GM19023 (cell line): ENCODE measurements around the gene C10orf71.

Experiments
- ATAC-seq: cut with Tn5 transposase; IDR thresholded peaks from one replicate; pipeline ENCODE4 v1.9.1; 2021; ENCODE audit warnings: mild to moderate bottlenecking, moderate library complexity; ENCODE audit not compliant: unreplicated experiment

C10orf71 gene

GRCh38 chr10:49374740-49375139 is 75.8 kb downstream of the C10orf71 start:
- no peak for ATAC-seq

- ATAC-seq: no peak
Observed at GRCh38 chr10:49375611-49376010, 76.6 kb downstream of the C10orf71 start.
